Large intestine (tissue), 3 donors: ENCODE results near the gene PTPN21. TPM values are rescaled to one million over a fixed set of nuclear protein-coding genes. Genes with fewer than 3 reads are reported as not detected.

Experiments
- DNase-seq, 2 donors: peaks; one replicate each; pipeline versions ENCODE4 v3.0.0 to v3.0.0-alpha.2; 2013
- H3K27ac ChIP-seq: one replicate; pipeline ENCODE4 v1.5.1; 2013; ENCODE audit warnings: low read length
- H3K27me3 ChIP-seq: 2 replicates; pipeline ENCODE4 v1.6.1; 2013; ENCODE audit warnings: low read length; ENCODE audit not compliant: control insufficient read depth, insufficient read depth
- H3K36me3 ChIP-seq: 2 replicates; pipeline ENCODE4 v1.6.1; 2013; ENCODE audit warnings: low read length; ENCODE audit not compliant: control insufficient read depth, insufficient read depth
- H3K4me1 ChIP-seq: one replicate; pipeline ENCODE4 v1.6.1; 2013; ENCODE audit warnings: low read length; ENCODE audit not compliant: control insufficient read depth, insufficient read depth
- H3K4me3 ChIP-seq: one replicate; pipeline ENCODE4 v1.5.1; 2013; ENCODE audit warnings: low read length
- H3K9me3 ChIP-seq: one replicate; pipeline ENCODE4 v1.6.1; 2013; ENCODE audit warnings: mild to moderate bottlenecking, low read depth, low read length, moderate library complexity; ENCODE audit not compliant: control insufficient read depth
- WGBS: methylation state at CpG from one replicate; pipeline ENCODE4 v1.1.5; 2013; ENCODE audit warnings: low lambda C conversion rate; ENCODE audit not compliant: insufficient coverage; 5-methylcytosine and 5-hydroxymethylcytosine counted together
- polyA plus RNA-seq: library from polyadenylated mRNA; unstranded; fragments of 120-200 nt; gene quantifications from one replicate; pipeline ENCODE4 v1.2.1, GENCODE V29; 2013

The PTPN21 gene
- polyA plus RNA-seq, 1 donor: 11.9 TPM

GRCh38 chr14:88515499-88516221, 39.1 kb downstream of the PTPN21 start:
- Histone ChIP-seq H3K4me1 (peaks cover 13% of the 10 kb centered on the region), H3K9me3 (no peaks in the 10 kb centered on the region), H3K27ac (no peak overlapping the region), H3K36me3 (no peaks in the 10 kb centered on the region), H3K4me3 (no peak overlapping the region), H3K27me3 (no peaks in the 10 kb centered on the region)
- peak in 1 of 2 donors; percentile 24 for DNase-seq
- no CpG with 5 or more reads among the region's 1 CpG for WGBS

- Histone ChIP-seq H3K4me1 (no peaks in the 10 kb centered on the region), H3K36me3 (peaks cover 1% of the 10 kb centered on the region), H3K9me3 (no peaks in the 10 kb centered on the region), H3K27ac (no peak overlapping the region), H3K4me3 (no peak overlapping the region), H3K27me3 (no peaks in the 10 kb centered on the region)
- DNase-seq: no peak
- no CpG with 5 or more reads among the region's 1 CpG for WGBS
Measured at GRCh38 chr14:88507208-88507607, 47.6 kb downstream of the PTPN21 start.

GRCh38 chr14:88505621-88506020, 49.2 kb downstream of the PTPN21 start:
- Histone ChIP-seq H3K36me3 (peaks cover 2% of the 10 kb centered on the region), H3K9me3 (no peaks in the 10 kb centered on the region), H3K27ac (no peak overlapping the region), H3K4me1 (no peaks in the 10 kb centered on the region), H3K4me3 (no peak overlapping the region), H3K27me3 (no peaks in the 10 kb centered on the region)
- no peak for DNase-seq

- no peak overlapping the region for H3K4me3 ChIP-seq
- H3K27ac ChIP-seq: no peak overlapping the region
- H3K9me3 ChIP-seq: no peaks in the 10 kb centered on the region
- no peaks in the 10 kb centered on the region for H3K4me1 ChIP-seq
- DNase-seq: no peak
- 67% methylated on average over 1 of the region's 2 CpGs for WGBS
- no peaks in the 10 kb centered on the region for H3K27me3 ChIP-seq
- H3K36me3 ChIP-seq: peaks cover 2% of the 10 kb centered on the region
Measured at GRCh38 chr14:88504602-88505001, 50.2 kb downstream of the PTPN21 start.

- DNase-seq: no peak
- Histone ChIP-seq H3K36me3 (peaks cover 2% of the 10 kb centered on the region), H3K4me3 (no peak overlapping the region), H3K27ac (no peak overlapping the region), H3K27me3 (no peaks in the 10 kb centered on the region), H3K9me3 (no peaks in the 10 kb centered on the region), H3K4me1 (no peaks in the 10 kb centered on the region)
- WGBS: no CpG with 5 or more reads among the region's 2 CpGs
Measured at GRCh38 chr14:88503754-88504406, 50.9 kb downstream of the PTPN21 start.

- H3K4me1 ChIP-seq: no peaks in the 10 kb centered on the region
- WGBS: 51% methylated on average over 2 of the region's 4 CpGs
- H3K27me3 ChIP-seq: no peaks in the 10 kb centered on the region
- DNase-seq: no peak
- H3K36me3 ChIP-seq: peaks cover 2% of the 10 kb centered on the region
- H3K9me3 ChIP-seq: no peaks in the 10 kb centered on the region
- H3K4me3 ChIP-seq: no peak overlapping the region
- H3K27ac ChIP-seq: no peak overlapping the region
Measured at GRCh38 chr14:88502740-88503139, 52.1 kb downstream of the PTPN21 start.

GRCh38 chr14:88500611-88501010, 54.2 kb downstream of the PTPN21 start:
- Histone ChIP-seq H3K9me3 (no peaks in the 10 kb centered on the region), H3K36me3 (peaks cover 5% of the 10 kb centered on the region), H3K27me3 (no peaks in the 10 kb centered on the region), H3K27ac (no peak overlapping the region), H3K4me3 (no peak overlapping the region), H3K4me1 (no peaks in the 10 kb centered on the region)
- no CpG with 5 or more reads among the region's 2 CpGs for WGBS
- DNase-seq: no peak

- Histone ChIP-seq H3K36me3 (peaks cover 7% of the 10 kb centered on the region), H3K27me3 (no peaks in the 10 kb centered on the region), H3K4me3 (no peak overlapping the region), H3K4me1 (no peaks in the 10 kb centered on the region), H3K9me3 (no peaks in the 10 kb centered on the region), H3K27ac (no peak overlapping the region)
- DNase-seq: no peak
- WGBS: 82% methylated on average over 3 of the region's 6 CpGs
Measured at GRCh38 chr14:88499225-88499624, 55.6 kb downstream of the PTPN21 start.

GRCh38 chr14:88496414-88496813, 58.4 kb downstream of the PTPN21 start:
- H3K27ac ChIP-seq: no peak overlapping the region
- H3K4me1 ChIP-seq: peaks cover 10% of the 10 kb centered on the region
- no CpG with 5 or more reads among the region's 3 CpGs for WGBS
- no peak overlapping the region for H3K4me3 ChIP-seq
- DNase-seq: no peak
- peaks cover 5% of the 10 kb centered on the region for H3K36me3 ChIP-seq
- no peaks in the 10 kb centered on the region for H3K27me3 ChIP-seq
- H3K9me3 ChIP-seq: no peaks in the 10 kb centered on the region

GRCh38 chr14:88493392-88494185, 61.2 kb downstream of the PTPN21 start:
- H3K36me3 ChIP-seq: peaks cover 5% of the 10 kb centered on the region
- WGBS: no CpG with 5 or more reads among the region's 6 CpGs
- no peak overlapping the region for H3K27ac ChIP-seq
- peak in 1 of 2 donors; percentile 14 for DNase-seq
- peaks cover 10% of the 10 kb centered on the region for H3K4me1 ChIP-seq
- no peaks in the 10 kb centered on the region for H3K9me3 ChIP-seq
- H3K4me3 ChIP-seq: no peak overlapping the region
- no peaks in the 10 kb centered on the region for H3K27me3 ChIP-seq
